GM18868 (cell line): Measurements from ENCODE around the gene ATP4B.

Experiments
- ATAC-seq: cut with Tn5 transposase; IDR thresholded peaks from one replicate; pipeline ENCODE4 v1.9.1; 2021; ENCODE audit warnings: mild to moderate bottlenecking, moderate library complexity; ENCODE audit not compliant: unreplicated experiment

Gene ATP4B

GRCh38 chr13:113657851-113658741 lies at the start of gene ATP4B:
Gene ATP4B, minus strand, starts transcription at chr13:113658198. Its CDS starts 54 bp downstream, at chr13:113658144.
- ATAC-seq, result no peak

- no peak for ATAC-seq
These were observed 14.1 kb upstream of the ATP4B start for GRCh38 chr13:113672002-113672651.

GRCh38 chr13:113671066-113672001 lies 13.3 kb upstream of the ATP4B start:
- no peak for ATAC-seq

GRCh38 chr13:113670541-113670940 lies 12.5 kb upstream of the ATP4B start:
- no peak for ATAC-seq

- ATAC-seq, result no peak
These were observed 11.8 kb upstream of the ATP4B start for GRCh38 chr13:113669755-113670341.

- ATAC-seq, result no peak
These were observed 11.3 kb upstream of the ATP4B start for GRCh38 chr13:113669231-113669754.

- no peak for ATAC-seq
These were observed 10.5 kb upstream of the ATP4B start for GRCh38 chr13:113668491-113668971.

- no peak for ATAC-seq
These were observed 9.9 kb upstream of the ATP4B start for GRCh38 chr13:113667771-113668490.

- ATAC-seq, result no peak
These were observed 9.1 kb upstream of the ATP4B start, which contains the start of gene GRK1 for GRCh38 chr13:113666951-113667701. Gene GRK1, plus strand, starts transcription at chr13:113667219. Its CDS starts 168 bp downstream, at chr13:113667387.

- no peak for ATAC-seq
These were observed 8.3 kb upstream of the ATP4B start for GRCh38 chr13:113666329-113666670.

- no peak for ATAC-seq
These were observed 7.8 kb upstream of the ATP4B start for GRCh38 chr13:113665597-113666328.

- ATAC-seq, result no peak
These were observed 7.0 kb upstream of the ATP4B start for GRCh38 chr13:113664751-113665596.

- no peak for ATAC-seq
These were observed 5.9 kb upstream of the ATP4B start for GRCh38 chr13:113663934-113664333.

- ATAC-seq, result no peak
These were observed 3.5 kb upstream of the ATP4B start for GRCh38 chr13:113661509-113661908.

- ATAC-seq, result no peak
These were observed 2.1 kb upstream of the ATP4B start for GRCh38 chr13:113660066-113660465.

- no peak for ATAC-seq
These were observed 1.3 kb upstream of the ATP4B start for GRCh38 chr13:113659337-113659736.

GRCh38 chr13:113658836-113659235 lies 838 bp upstream of the ATP4B start:
- ATAC-seq, result no peak
